Heart right ventricle (tissue), 16 donors: ENCODE measurements around the gene NIT2. TPM values are rescaled to one million over a fixed set of nuclear protein-coding genes. Genes with fewer than 3 reads are reported as not detected.

Source experiments
- ATAC-seq, 8 donors: fragments of 200-7000 bp; cut with Tn5 transposase; one replicate each; pipeline ENCODE4 v1.9.1; 2020; ENCODE audit warnings: mild to moderate bottlenecking in 8 of 8, moderate library complexity in 8 of 8, moderate number of reproducible peaks in 1 of 8
- DNase-seq, 2 donors: peaks; one replicate each; pipeline ENCODE4 v3.0.0-alpha.2; 2020
- H3K27ac ChIP-seq, 10 donors: fragments of 200-600 bp; sonication (generic) in 2 of 10; one replicate each; pipeline versions ENCODE4 v1.5.0 to v1.8.0; 2020 to 2022; ENCODE audit warnings: mild to moderate bottlenecking in 3 of 10
- H3K27me3 ChIP-seq, 7 donors: fragments of 200-600 bp; one replicate each; pipeline ENCODE4 v1.8.0; 2021 to 2022; ENCODE audit warnings: mild to moderate bottlenecking in 2 of 7
- H3K36me3 ChIP-seq, 9 donors: fragments of 200-600 bp; sonication (generic) in 1 of 9; one replicate each; pipeline versions ENCODE4 v1.5.0 to v1.8.0; 2020 to 2022; ENCODE audit warnings: mild to moderate bottlenecking in 2 of 9
- H3K4me1 ChIP-seq, 9 donors: fragments of 200-600 bp; sonication (generic) in 1 of 9; one replicate each; pipeline versions ENCODE4 v1.5.0 to v1.8.0; 2020 to 2022; ENCODE audit warnings: mild to moderate bottlenecking in 4 of 9
- H3K4me3 ChIP-seq, 10 donors: fragments of 200-600 bp; sonication (generic) in 2 of 10; one replicate each; pipeline versions ENCODE4 v1.5.0 to v1.8.0; 2020 to 2022; ENCODE audit warnings: mild to moderate bottlenecking in 7 of 10, moderate library complexity in 2 of 10
- H3K9me3 ChIP-seq, 11 donors: fragments of 200-600 bp in 10 of 11; sonication (generic) in 2 of 11; one replicate each; pipeline versions ENCODE4 v1.5.0 to v1.8.0; 2013 to 2022; ENCODE audit warnings: mild to moderate bottlenecking in 2 of 11, control low read depth in 1 of 11, moderate library complexity in 1 of 11
- CTCF ChIP-seq, 9 donors: fragments of 200-600 bp; sonication (generic) in 2 of 9; IDR thresholded peaks; one replicate each; pipeline versions ENCODE4 v1.5.0 to v1.8.0; 2021 to 2022; ENCODE audit warnings: antibody characterized with exemption in 9 of 9, mild to moderate bottlenecking in 5 of 9, moderate library complexity in 1 of 9
- WGBS, 2 donors: extraction: QIAGEN DNeasy Blood & Tissue Kit; methylation state at CpG; one replicate each; pipeline ENCODE4 v1.1.7; 2013; ENCODE audit warnings: inconsistent platforms in 1 of 2; 5-methylcytosine and 5-hydroxymethylcytosine counted together
- intact Hi-C, 10 donors: fragments of 100-400 bp; cut with DNase I; formaldehyde crosslinking; loops; one replicate each; pipeline versions ENCODE4 v1.11.1 to v1.14.2; 2022
- polyA plus RNA-seq, 2 donors: library from polyadenylated mRNA; stranded (reverse); fragments of 200-250 nt; gene quantifications; one replicate each; pipeline ENCODE4 v1.2.3, GENCODE V29; 2013
- total RNA-seq, 10 donors: library from RNA; stranded (reverse); fragmentation: NEBNext Ultra II Directional in 3 of 10; extraction: Animal tissue kit (Norgen Biotek cat#: 25700) in 3 of 10; gene quantifications; one replicate each; pipeline versions ENCODE4 v1.2.1 to v1.2.4, GENCODE V29; 2021 to 2023
- donor health status: Arrhythmogenic right ventricular cardiomyopathy.
- donor health status: ischemic (EF 13 %, LVEDD 7.1; RV severe dilation, severe dysfunction).
- donor health status: healthy with polysubstance abuse.
- donor health status: DM: no; HTN: yes; CAD: no.
- donor health status: DM: no; HTN: no; CAD: no.
- donor health status: ischemic (EF 25% LVEDD 6.9; RV normal size, moderate dysfunction).
- donor health status: ischemic (EF 25% LVEDD 5.7; RV mildly dilated, moderate dysfunction).
- donor health status: healthy.
- donor health status: DM: yes; HTN: yes; CAD: no.
- donor health status: Ischemic cardiomyopathy.
- donor health status: ischemic (EF 35%, LVEDD 5.7; RV mildly dilated, moderate dysfunction).
- donor health status: nonischemic (EF 11% LVEDD 7.7; RV severe dilation, severe dysfunction).
- donor health status: DM: yes; HTN: yes; CAD: no.
- donor health status: PGD.
- donor health status: ischemic (EF 29% LVEDD 5.4; RV normal size, mild dysfunction).
- donor health status: nonischemic (EF 23%, LVEDD 6.1; RV moderate dilation, normal function).

Gene NIT2
- total and polyA plus RNA-seq, 12 donors = 14.7 to 56.7 (median 44.0) TPM

- H3K4me3 ChIP-seq = no peak overlapping the region
- WGBS, 2 donors = 86 to 98% methylated on average over 4 of the region's 4 CpGs
- H3K36me3 ChIP-seq = peaks cover 0 to 99% (median 42%) of the 10 kb centered on the region in 9 donors
- H3K9me3 ChIP-seq = peaks cover 0 to 13% (median 6%) of the 10 kb centered on the region in 11 donors
- no peak for ATAC-seq
- no peak for DNase-seq
- H3K4me1 ChIP-seq = no peaks in the 10 kb centered on the region
- H3K27ac ChIP-seq = no peak overlapping the region
- intact Hi-C loops = no loop called here
- TF ChIP-seq CTCF (IDR thresholded peaks at IDR 0.05) = no peak
- H3K27me3 ChIP-seq = no peaks in the 10 kb centered on the region
Observed at GRCh38 chr3:100360757-100361496, 26.4 kb downstream of the NIT2 start.

GRCh38 chr3:100361897-100362296, 27.3 kb downstream of the NIT2 start:
- 59 to 69% methylated on average over 1 of the region's 1 CpG for WGBS, 2 donors
- ATAC-seq (no peak), DNase-seq (no peak)
- TF ChIP-seq CTCF (IDR thresholded peaks at IDR 0.05) = no peak
- Histone ChIP-seq H3K36me3 (peaks cover 0 to 99% (median 45%) of the 10 kb centered on the region in 9 donors), H3K27me3 (no peaks in the 10 kb centered on the region), H3K27ac (no peak overlapping the region), H3K4me3 (no peak overlapping the region), H3K4me1 (no peaks in the 10 kb centered on the region), H3K9me3 (peaks cover 0 to 13% (median 6%) of the 10 kb centered on the region in 11 donors)
- intact Hi-C loops = no loop called here

GRCh38 chr3:100364421-100364820, 29.9 kb downstream of the NIT2 start:
- 90 to 95% methylated on average over 3 of the region's 3 CpGs for WGBS, 2 donors
- ATAC-seq = no peak

GRCh38 chr3:100366424-100366823, 31.9 kb downstream of the NIT2 start:
- Histone ChIP-seq H3K27ac (no peak overlapping the region), H3K27me3 (no peaks in the 10 kb centered on the region), H3K4me3 (no peak overlapping the region), H3K36me3 (peaks cover 0 to 100% (median 56%) of the 10 kb centered on the region in 9 donors), H3K4me1 (peaks cover 0 to 4% (median 0%) of the 10 kb centered on the region in 9 donors), H3K9me3 (peaks cover 0 to 13% (median 6%) of the 10 kb centered on the region in 11 donors)
- ATAC-seq = no peak
- no peak for TF ChIP-seq CTCF (IDR thresholded peaks at IDR 0.05)
- no peak for DNase-seq
- WGBS, 2 donors = 67 to 79% methylated on average over 2 of the region's 2 CpGs
- intact Hi-C loops = no loop called here

More at GRCh38 chr3:100364421-100364820, 29.9 kb downstream of the NIT2 start:
- Histone ChIP-seq H3K9me3 (peaks cover 0 to 13% (median 6%) of the 10 kb centered on the region in 11 donors), H3K27ac (no peak overlapping the region), H3K4me1 (peaks cover 0 to 4% (median 0%) of the 10 kb centered on the region in 9 donors), H3K36me3 (peaks cover 0 to 99% (median 50%) of the 10 kb centered on the region in 9 donors), H3K27me3 (no peaks in the 10 kb centered on the region), H3K4me3 (no peak overlapping the region)
- intact Hi-C loops = no loop called here
- no peak for TF ChIP-seq CTCF (IDR thresholded peaks at IDR 0.05)
- DNase-seq = no peak
